Stimulated activated effector memory CD8-positive, alpha-beta T cell treated with anti-CD3 and anti-CD28 coated beads, Interleukin-12 subunit alpha, Interleukin-12 subunit beta, amount 100 ng/mL, for 72 hours (primary cell): ENCODE results near the gene AMH.

Experiments used
- ATAC-seq: fragments of 150-1000 bp; cut with Tn5 transposase; 2 replicates; pipeline ENCODE4 v1.10.0; 2021
- DNase-seq, 2 donors: peaks; one replicate each; pipeline ENCODE4 v3.0.0; 2021 to 2022; ENCODE audit warnings: low spot score in 2 of 2
- H3K27ac Mint-ChIP-seq: one replicate; pipeline ENCODE4 v1.8.0; 2022; ENCODE audit warnings: mild to moderate bottlenecking, mixed read lengths
- H3K36me3 Mint-ChIP-seq: one replicate; pipeline ENCODE4 v1.8.0; 2022; ENCODE audit warnings: mild to moderate bottlenecking, mixed read lengths
- H3K4me1 Mint-ChIP-seq: one replicate; pipeline ENCODE4 v1.8.0; 2022; ENCODE audit warnings: mixed read lengths
- H3K4me3 Mint-ChIP-seq: one replicate; pipeline ENCODE4 v1.8.0; 2022; ENCODE audit warnings: mild to moderate bottlenecking, mixed read lengths
- H3K9me3 Mint-ChIP-seq: one replicate; pipeline ENCODE4 v1.8.0; 2022; ENCODE audit warnings: mixed read lengths

Gene AMH

GRCh38 chr19:2214251-2214650 is 34.9 kb upstream of the AMH start:
- H3K27ac Mint-ChIP-seq: no peak overlapping the region
- ATAC-seq (no peak), DNase-seq (no peak)
- peaks cover 99% of the 10 kb centered on the region for H3K36me3 Mint-ChIP-seq
- H3K4me1 Mint-ChIP-seq: peaks cover 17% of the 10 kb centered on the region
- H3K9me3 Mint-ChIP-seq: no peaks in the 10 kb centered on the region
- no peak overlapping the region for H3K4me3 Mint-ChIP-seq

- H3K27ac Mint-ChIP-seq: peak overlapping the region; percentile 61
- DNase-seq (no peak), ATAC-seq (no peak)
- peaks cover 100% of the 10 kb centered on the region for H3K36me3 Mint-ChIP-seq
- H3K4me3 Mint-ChIP-seq: no peak overlapping the region
- peaks cover 17% of the 10 kb centered on the region for H3K4me1 Mint-ChIP-seq
- H3K9me3 Mint-ChIP-seq: no peaks in the 10 kb centered on the region
These were observed 33.8 kb upstream of the AMH start for GRCh38 chr19:2215281-2215751.

DNA sequence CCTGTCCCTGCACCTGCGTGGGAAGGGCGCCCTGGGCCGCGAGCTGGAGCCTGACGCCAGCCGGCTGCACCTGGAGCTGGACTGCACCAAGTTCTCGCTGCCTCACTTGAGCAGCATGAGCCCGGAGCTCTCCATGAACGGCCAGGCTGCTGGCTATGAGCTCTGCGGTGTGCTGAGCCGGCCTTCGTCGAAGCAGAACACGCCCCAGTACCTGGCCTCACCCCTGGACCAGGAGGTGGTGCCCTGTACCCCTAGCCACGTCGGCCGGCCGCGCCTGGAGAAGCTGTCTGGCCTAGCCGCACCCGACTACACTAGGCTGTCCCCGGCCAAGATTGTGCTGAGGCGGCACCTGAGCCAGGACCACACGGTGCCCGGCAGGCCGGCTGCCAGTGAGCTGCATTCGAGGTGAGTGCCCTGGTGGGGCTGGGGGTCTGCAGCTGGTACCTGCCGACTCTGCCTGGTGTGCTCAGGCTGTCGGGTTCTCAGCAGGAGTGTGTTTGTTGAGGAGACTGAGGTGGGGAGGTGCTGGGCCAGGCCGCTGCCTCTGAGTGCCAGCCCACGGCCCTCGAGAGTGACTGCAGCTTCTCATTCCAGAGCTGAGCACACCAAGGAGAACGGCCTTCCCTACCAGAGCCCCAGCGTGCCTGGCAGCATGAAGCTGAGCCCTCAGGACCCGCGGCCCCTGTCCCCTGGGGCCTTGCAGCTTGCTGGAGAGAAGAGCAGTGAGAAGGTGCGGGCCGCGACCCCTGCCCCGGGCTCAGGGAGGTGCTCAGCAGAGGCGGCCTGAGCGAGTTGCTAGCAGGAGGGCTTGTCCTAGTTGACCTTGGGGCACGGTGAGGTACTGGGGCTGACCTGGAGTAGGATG is 32.5 kb upstream of the AMH start:
- Mint-ChIP-seq H3K27ac (peak overlapping the region; percentile 90), H3K4me1 (peaks cover 17% of the 10 kb centered on the region), H3K9me3 (no peaks in the 10 kb centered on the region), H3K36me3 (peaks cover 100% of the 10 kb centered on the region), H3K4me3 (no peak overlapping the region)
- DNase-seq: no peak
- ATAC-seq: no peak

- DNase-seq (no peak), ATAC-seq (no peak)
- Mint-ChIP-seq H3K36me3 (peaks cover 100% of the 10 kb centered on the region), H3K9me3 (no peaks in the 10 kb centered on the region), H3K27ac (peak overlapping the region; percentile 90), H3K4me3 (no peak overlapping the region), H3K4me1 (peaks cover 17% of the 10 kb centered on the region)
These were observed 31.5 kb upstream of the AMH start for GRCh38 chr19:2217591-2217990.

DNA sequence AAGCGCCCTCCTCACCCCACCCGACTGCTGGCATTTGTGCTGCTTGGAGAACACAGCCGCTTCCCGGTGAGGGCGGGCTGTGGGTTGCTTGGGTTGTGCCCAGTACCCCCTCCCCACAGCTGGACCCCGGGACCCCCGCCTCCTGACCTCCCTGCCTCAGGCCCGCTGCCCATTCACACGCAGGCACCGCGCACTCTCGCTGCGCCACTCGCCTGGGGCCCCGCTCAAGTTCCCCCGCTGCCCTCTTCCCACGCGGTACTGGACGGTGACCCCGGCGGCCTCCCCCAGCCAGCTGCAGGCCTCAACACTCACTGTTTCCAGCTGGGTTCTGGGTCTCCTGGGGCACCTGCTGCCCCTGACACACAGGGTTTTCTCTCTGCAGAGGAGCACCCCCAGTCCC is 29.4 kb upstream of the AMH start:
- Mint-ChIP-seq H3K27ac (peak overlapping the region; percentile 29), H3K9me3 (no peaks in the 10 kb centered on the region), H3K36me3 (peaks cover 100% of the 10 kb centered on the region), H3K4me1 (peaks cover 24% of the 10 kb centered on the region), H3K4me3 (no peak overlapping the region)
- DNase-seq (no peak), ATAC-seq (no peak)

DNA sequence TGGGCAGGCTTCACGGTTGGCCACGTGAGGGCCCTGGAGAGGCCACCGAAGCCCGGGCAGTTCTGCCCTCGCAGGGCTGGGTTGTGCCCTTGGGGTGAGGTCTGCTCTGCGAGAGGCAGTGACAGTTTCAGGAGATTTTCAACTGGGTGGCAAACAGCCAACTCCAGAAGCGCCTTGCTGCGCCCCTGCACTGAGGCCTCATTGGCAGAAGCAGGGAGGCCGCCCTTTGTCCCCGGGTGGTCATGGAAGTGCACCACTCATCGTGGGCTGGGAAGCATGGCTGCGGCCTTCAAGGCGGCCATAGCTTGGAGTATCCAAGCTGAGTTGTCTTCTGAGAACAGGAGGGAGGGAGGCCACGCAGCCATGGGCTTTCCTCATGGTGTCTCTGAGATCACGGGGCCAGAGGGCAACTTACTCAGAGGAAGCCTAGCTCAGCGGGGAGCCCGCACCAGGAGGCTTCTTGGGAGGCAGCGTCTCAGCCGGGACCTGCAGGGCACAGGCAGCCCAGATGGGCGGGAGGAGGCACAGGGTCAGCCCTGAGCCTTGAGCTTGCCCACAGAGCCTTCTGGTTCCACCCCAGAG is 27.8 kb upstream of the AMH start:
- Mint-ChIP-seq H3K27ac (peak overlapping the region; percentile 14), H3K4me1 (peaks cover 16% of the 10 kb centered on the region), H3K4me3 (no peak overlapping the region), H3K9me3 (no peaks in the 10 kb centered on the region), H3K36me3 (peaks cover 100% of the 10 kb centered on the region)
- ATAC-seq (no peak), DNase-seq (no peak)

- Mint-ChIP-seq H3K4me1 (peaks cover 13% of the 10 kb centered on the region), H3K27ac (peak overlapping the region; percentile 88), H3K4me3 (no peak overlapping the region), H3K9me3 (no peaks in the 10 kb centered on the region), H3K36me3 (peaks cover 98% of the 10 kb centered on the region)
- DNase-seq (no peak), ATAC-seq (no peak)
These were observed 27.2 kb upstream of the AMH start for GRCh38 chr19:2221918-2222317.

- H3K36me3 Mint-ChIP-seq: peaks cover 98% of the 10 kb centered on the region
- no peaks in the 10 kb centered on the region for H3K9me3 Mint-ChIP-seq
- ATAC-seq: no peak
- H3K27ac Mint-ChIP-seq: peak overlapping the region; percentile 90
- no peak overlapping the region for H3K4me3 Mint-ChIP-seq
- peaks cover 9% of the 10 kb centered on the region for H3K4me1 Mint-ChIP-seq
- DNase-seq: no peak
These were observed 25.7 kb upstream of the AMH start for GRCh38 chr19:2223391-2223790.

DNA sequence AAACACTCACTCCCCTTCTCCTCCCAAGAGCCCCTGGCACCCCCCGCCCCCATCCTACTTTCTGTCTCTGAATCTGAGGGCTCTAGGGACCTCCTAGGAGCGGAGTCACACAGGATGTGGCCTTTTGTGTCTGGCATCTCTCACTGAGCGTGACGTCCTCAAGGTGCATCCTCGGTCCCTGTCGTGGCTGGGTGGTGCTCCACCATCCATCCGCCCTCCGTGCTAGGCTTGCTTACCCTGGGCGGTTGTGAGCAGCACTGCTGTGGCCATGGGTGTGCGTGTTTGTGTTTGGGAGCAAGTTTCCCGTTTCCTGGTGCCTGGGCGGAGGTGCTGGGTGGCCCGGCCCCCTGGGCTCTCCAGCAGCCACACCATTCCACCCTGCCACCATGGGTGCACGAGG is 25.2 kb upstream of the AMH start:
- no peak overlapping the region for H3K4me3 Mint-ChIP-seq
- H3K4me1 Mint-ChIP-seq: peaks cover 12% of the 10 kb centered on the region
- peak overlapping the region; percentile 90 for H3K27ac Mint-ChIP-seq
- H3K9me3 Mint-ChIP-seq: no peaks in the 10 kb centered on the region
- ATAC-seq: peak; percentile 70
- H3K36me3 Mint-ChIP-seq: peaks cover 98% of the 10 kb centered on the region
- DNase-seq: no peak

DNA sequence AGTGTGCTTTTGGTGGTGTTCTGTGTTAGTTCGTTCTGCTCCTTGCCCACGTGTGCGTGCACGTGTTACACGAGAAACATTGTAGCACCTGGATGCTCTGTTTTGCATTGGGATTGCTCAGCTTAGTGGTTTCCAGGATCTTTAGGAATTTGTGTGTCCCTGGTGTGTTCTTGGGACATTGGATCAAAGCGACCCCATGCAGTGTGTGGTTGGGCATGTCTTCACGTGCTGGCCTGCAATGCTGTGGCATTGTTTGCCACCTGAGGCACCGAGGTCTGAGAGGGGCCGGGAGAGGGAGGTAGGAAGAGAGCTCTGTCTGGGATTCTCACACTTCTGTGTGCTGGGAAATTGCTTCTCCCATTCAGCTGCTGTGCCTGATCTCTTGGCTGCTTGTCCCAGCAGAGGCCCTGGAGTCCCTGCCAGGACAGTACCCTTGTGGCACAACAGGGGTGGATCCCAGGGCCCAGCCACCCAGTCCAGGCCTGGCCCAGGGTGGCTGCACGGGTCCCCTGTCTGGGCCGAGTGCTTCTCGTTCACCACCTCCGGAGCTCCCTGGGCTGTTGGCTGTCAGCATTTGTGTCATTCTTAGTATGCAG is 24.3 kb upstream of the AMH start:
- ATAC-seq: no peak
- Mint-ChIP-seq H3K4me3 (no peak overlapping the region), H3K27ac (peak overlapping the region; percentile 90), H3K36me3 (peaks cover 98% of the 10 kb centered on the region), H3K4me1 (peaks cover 14% of the 10 kb centered on the region), H3K9me3 (no peaks in the 10 kb centered on the region)
- DNase-seq: no peak

- Mint-ChIP-seq H3K4me1 (peaks cover 14% of the 10 kb centered on the region), H3K9me3 (no peaks in the 10 kb centered on the region), H3K36me3 (peaks cover 98% of the 10 kb centered on the region), H3K4me3 (no peak overlapping the region), H3K27ac (peak overlapping the region; percentile 76)
- DNase-seq: no peak
- no peak for ATAC-seq
These were observed 23.6 kb upstream of the AMH start for GRCh38 chr19:2225415-2226050.

GRCh38 chr19:2226051-2226839 is 22.9 kb upstream of the AMH start:
- Mint-ChIP-seq H3K9me3 (no peaks in the 10 kb centered on the region), H3K4me1 (peaks cover 14% of the 10 kb centered on the region), H3K36me3 (peaks cover 98% of the 10 kb centered on the region), H3K27ac (peak overlapping the region; percentile 76), H3K4me3 (no peak overlapping the region)
- DNase-seq (no peak), ATAC-seq (no peak)

DNA sequence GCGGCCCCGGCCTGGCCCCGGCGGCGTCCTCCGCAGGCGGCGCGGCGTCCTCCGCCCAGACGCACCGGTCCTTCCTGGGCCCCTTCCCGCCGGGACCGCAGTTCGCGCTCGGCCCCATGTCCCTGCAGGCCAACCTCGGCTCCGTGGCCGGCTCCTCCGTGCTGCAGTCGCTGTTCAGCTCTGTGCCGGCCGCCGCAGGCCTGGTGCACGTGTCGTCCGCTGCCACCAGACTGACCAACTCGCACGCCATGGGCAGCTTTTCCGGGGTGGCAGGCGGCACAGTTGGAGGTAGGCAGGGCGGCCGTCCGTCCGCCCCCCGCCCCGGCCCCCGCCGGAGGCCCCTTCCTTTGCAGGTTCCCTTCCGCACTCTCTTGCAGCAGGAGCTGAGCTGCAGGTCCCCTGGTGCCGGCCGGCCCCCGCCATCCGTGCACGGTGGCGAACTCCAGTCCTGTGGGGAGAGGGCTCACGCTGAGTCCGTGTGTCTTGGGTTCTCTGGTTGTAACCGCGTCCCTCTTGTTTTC is 22.2 kb upstream of the AMH start:
- no peaks in the 10 kb centered on the region for H3K9me3 Mint-ChIP-seq
- H3K36me3 Mint-ChIP-seq: peaks cover 98% of the 10 kb centered on the region
- no peak overlapping the region for H3K27ac Mint-ChIP-seq
- ATAC-seq: no peak
- no peak overlapping the region for H3K4me3 Mint-ChIP-seq
- peaks cover 14% of the 10 kb centered on the region for H3K4me1 Mint-ChIP-seq
- DNase-seq: no peak

- Mint-ChIP-seq H3K4me1 (peaks cover 14% of the 10 kb centered on the region), H3K4me3 (no peak overlapping the region), H3K36me3 (peaks cover 98% of the 10 kb centered on the region), H3K9me3 (no peaks in the 10 kb centered on the region), H3K27ac (no peak overlapping the region)
- no peak for DNase-seq
- no peak for ATAC-seq
These were observed 21.5 kb upstream of the AMH start for GRCh38 chr19:2227415-2228156.
